GM12878 (cell line): ENCODE data around the gene LMTK2. TPM values are rescaled to one million over a fixed set of nuclear protein-coding genes. Genes with fewer than 3 reads are reported as not detected.

Experiments used
- ATAC-seq: fragments of 200-7000 bp; cut with Tn5 transposase; 3 replicates; pipeline ENCODE4 v1.9.1; 2020; ENCODE audit warnings: mild to moderate bottlenecking, moderate library complexity
- BruUV-seq: library from RNA; stranded (reverse); fragments of 400-500 nt; replicated peaks from 2 replicates; lab custom pipeline; 2021; lab: Mats Ljungman, UMichigan
- CTCF ChIA-PET: fragments of 300-600 bp; sonication (Branson Sonifier 250); formaldehyde crosslinking; extraction: SDS; loops from one replicate; lab custom pipeline; 2021; ENCODE audit warnings: inconsistent platforms; lab: Yijun Ruan, JAX
- POLR2A ChIA-PET: fragments of 350-600 bp; formaldehyde crosslinking; extraction: SDS; loops from one replicate; lab custom pipeline; 2021; ENCODE audit warnings: inconsistent platforms; lab: Charles Lee
- RAD21 ChIA-PET: fragments of 300-600 bp; sonication (Branson Sonifier 250); formaldehyde crosslinking; loops from one replicate; lab custom pipeline; 2023; ENCODE audit warnings: antibody characterized with exemption; ENCODE audit not compliant: unreplicated experiment; lab: Charles Lee
- SMC1A ChIA-PET: fragments of 300-600 bp; sonication (Branson Sonifier 250); formaldehyde crosslinking; loops from one replicate; lab custom pipeline; 2023; ENCODE audit not compliant: unreplicated experiment, uncharacterized antibody; lab: Charles Lee
- DNase-seq: peaks from one replicate; pipeline ENCODE4 v3.0.0-alpha.2; 2011; ENCODE audit warnings: low read depth, low spot score
- FAIRE-seq: peaks from 3 replicates; lab custom pipeline; 2011; peaks lifted over from hg19 to GRCh38; lab: Jason Lieb, UNC
- H2AFZ ChIP-seq: 2 replicates; pipeline ENCODE4 v1.6.0; 2011; ENCODE audit warnings: low read depth, low read length, control low read depth; ENCODE audit not compliant: control insufficient read depth
- H3K27ac ChIP-seq: 2 replicates; pipeline ENCODE4 v1.5.1; 2011; ENCODE audit warnings: control low read depth; ENCODE audit not compliant: control insufficient read depth, insufficient read depth
- H3K27me3 ChIP-seq, 2 experiments: replicated peaks in 1 of 2; 2 replicates each; pipeline versions ENCODE4 v1.6.0 to v1.6.1; 2011; ENCODE audit warnings: low read length in 1 of 2; ENCODE audit not compliant: control insufficient read depth in 2 of 2, insufficient read depth in 2 of 2
- H3K36me3 ChIP-seq, 2 experiments: 2 replicates each; pipeline ENCODE4 v1.5.1; 2011; ENCODE audit warnings: low read length in 1 of 2; ENCODE audit not compliant: control insufficient read depth in 2 of 2, insufficient read depth in 2 of 2
- H3K4me1 ChIP-seq: 2 replicates; pipeline ENCODE4 v1.6.1; 2011; ENCODE audit warnings: mild to moderate bottlenecking, low read length, moderate library complexity, mixed read lengths; ENCODE audit not compliant: control insufficient read depth, insufficient read depth
- H3K4me2 ChIP-seq: 2 replicates; pipeline ENCODE4 v1.6.0; 2011; ENCODE audit warnings: control low read depth; ENCODE audit not compliant: control insufficient read depth, insufficient read depth
- H3K4me3 ChIP-seq: fragments of 200-600 bp; sonication (generic); 2 replicates; pipeline ENCODE4 v1.5.1; 2016
- H3K79me2 ChIP-seq: 2 replicates; pipeline ENCODE4 v1.6.0; 2011; ENCODE audit warnings: low read length; ENCODE audit not compliant: control insufficient read depth, insufficient read depth
- H3K9ac ChIP-seq: 2 replicates; pipeline ENCODE4 v1.8.0; 2011; ENCODE audit warnings: low read length, control low read depth, mixed read lengths; ENCODE audit not compliant: control insufficient read depth, insufficient read depth
- H3K9me3 ChIP-seq: replicated peaks from 3 replicates; pipeline ENCODE4 v1.5.1; 2011; ENCODE audit warnings: mild to moderate bottlenecking, low read length; ENCODE audit not compliant: control insufficient read depth, insufficient read depth
- H4K20me1 ChIP-seq: 2 replicates; pipeline ENCODE4 v1.6.0; 2011; ENCODE audit not compliant: control insufficient read depth, insufficient read depth
- CBX3 ChIP-seq: fragments of 200-600 bp; sonication (generic); IDR thresholded peaks from 2 replicates; pipeline ENCODE4 v1.6.1; 2016; ENCODE audit warnings: low read depth, borderline replicate concordance
- MYC ChIP-seq: IDR thresholded peaks from 2 replicates; pipeline ENCODE4 v1.6.1; 2011; ENCODE audit warnings: mild to moderate bottlenecking, low read length, moderate library complexity, inconsistent platforms; ENCODE audit not compliant: insufficient read depth, insufficient replicate concordance, insufficient read length, severe bottlenecking
- NBN ChIP-seq: fragments of 450-650 bp; IDR thresholded peaks from 2 replicates; pipeline ENCODE4 v1.6.1; 2016
- SMARCA5 ChIP-seq: fragments of 450-650 bp; IDR thresholded peaks from 2 replicates; pipeline ENCODE4 v1.6.1; 2017; ENCODE audit warnings: mild to moderate bottlenecking
- SREBF1 ChIP-seq: IDR thresholded peaks from 2 replicates; pipeline ENCODE4 v1.6.1; 2012; ENCODE audit warnings: mild to moderate bottlenecking, low read length
- ZBTB4 ChIP-seq: fragments of 450-650 bp; formaldehyde crosslinking; IDR thresholded peaks from 2 replicates; pipeline ENCODE4 v1.4.0; 2022; ENCODE audit warnings: mild to moderate bottlenecking, moderate library complexity
- WGBS: methylation state at CpG from one replicate; pipeline ENCODE4 v1.1.6; 2016; ENCODE audit warnings: low lambda C conversion rate; ENCODE audit not compliant: insufficient replicate concordance, insufficient coverage; ENCODE audit errors: missing lambda C conversion rate; 5-methylcytosine and 5-hydroxymethylcytosine counted together
- in situ Hi-C: fragments of 300-500 bp; cut with MboI; formaldehyde crosslinking; loops from 9 replicates; pipeline ENCODE4 v1.14.3; 2018; ENCODE audit warnings: mixed read lengths
- intact Hi-C: fragments of 100-400 bp; cut with micrococcal nuclease; formaldehyde crosslinking; loops from one replicate; pipeline ENCODE4 v1.14.2; 2022; ENCODE audit not compliant: unreplicated experiment
- polyA plus RNA-seq, 11 experiments: library from polyadenylated mRNA; depleted of rRNA in 4 of 11; unstranded in 6 of 11; stranded (reverse) in 5 of 11; fragments of >200 nt; fragmentation: Nextera tagmentation in 4 of 11; fragmentation: Illumina TruSeq in 1 of 11; extraction: Ambion mirVana in 4 of 11; extraction: Trizol in 1 of 11; gene quantifications; 1 replicate in 1 of 11; 2 replicates in 10 of 11; pipeline versions ENCODE4 v1.2.1 to v1.2.3, GENCODE V29; 2011 to 2016; ENCODE audit warnings: inconsistent platforms in 2 of 11, missing spikeins in 2 of 11, low read depth in 1 of 11
- total RNA-seq, 4 experiments: library from RNA; depleted of rRNA in 3 of 4; stranded (reverse); fragments of >200 nt in 3 of 4; fragmentation: Illumina TruSeq in 1 of 4; extraction: Trizol in 1 of 4; gene quantifications; 2 replicates each; pipeline versions ENCODE4 v1.2.1 to v1.2.3, GENCODE V29; 2013 to 2021

Gene LMTK2
- total and polyA plus RNA-seq, 10 of the 15 experiments (the other 5 are each of a cell fraction or from before 2014, with no cell fraction given), result 0.68 to 8.7 (median 4.6) TPM

GRCh38 chr7:98254516-98254915 lies 147.9 kb downstream of the LMTK2 start:
- ATAC-seq (no peak), FAIRE-seq (no peak), DNase-seq (no peak)
- SMC1A ChIA-PET, result no interaction called here
- Histone ChIP-seq H4K20me1 (no peaks in the 10 kb centered on the region), H3K27ac (no peak overlapping the region), H3K9ac (no peak overlapping the region), H3K9me3 (no peaks in the 10 kb centered on the region), H3K79me2 (peaks cover 10% of the 10 kb centered on the region), H3K36me3 (no peaks in the 10 kb centered on the region), H3K4me1 (peaks cover 10% of the 10 kb centered on the region), H3K4me2 (no peak overlapping the region), H3K27me3 (no peaks in the 10 kb centered on the region), H3K4me3 (no peak overlapping the region), H2AFZ (no peak overlapping the region)
- POLR2A ChIA-PET, result interaction anchor here (0.5 to 0.9 kb wide), 3 partner anchors 53 to 158 kb away, joined by 3 to 6 read pairs (median 3); no protein-coding TSS in a partner anchor
- RAD21 ChIA-PET, result interaction anchor here (0.8 kb wide), 1 partner anchor 88 kb away, joined by 3 read pairs; no protein-coding TSS in a partner anchor
- WGBS, result 98% methylated on average over 4 of the region's 4 CpGs
- no peak for TF ChIP-seq SMARCA5
- no peak for TF ChIP-seq CBX3
- TF ChIP-seq MYC, result no peak
- TF ChIP-seq ZBTB4, result no peak
- no peak for TF ChIP-seq SREBF1
- no peak for TF ChIP-seq NBN
- CTCF ChIA-PET, result no interaction called here
- in situ Hi-C loops (no loop called here), intact Hi-C loops (no loop called here)
- no TSS peak for BruUV-seq
